Endothelial cell of umbilical vein (primary cell): Measurements from ENCODE around the gene KDM3A. TPM values are rescaled to one million over a fixed set of nuclear protein-coding genes. Genes with fewer than 3 reads are reported as not detected.

Experiments used
- BruUV-seq: library from RNA; stranded (reverse); fragments of 400-500 nt; replicated peaks from 2 replicates; lab custom pipeline; 2021; lab: Mats Ljungman, UMichigan
- CTCF ChIA-PET: fragments of 300-600, 350-600 bp; sonication (Branson Sonifier 250); formaldehyde crosslinking; loops from one replicate; lab custom pipeline; 2021; ENCODE audit warnings: antibody characterized with exemption, inconsistent platforms; lab: Charles Lee
- POLR2A ChIA-PET: fragments of 300-600, 350-600 bp; sonication (Branson Sonifier 250); formaldehyde crosslinking; loops from one replicate; lab custom pipeline; 2021; ENCODE audit warnings: antibody characterized with exemption, inconsistent platforms; lab: Charles Lee
- DNase-seq: peaks from one replicate; pipeline ENCODE4 v3.0.0-alpha.2; 2011; ENCODE audit warnings: low read depth, low spot score
- FAIRE-seq: peaks from 2 replicates; lab custom pipeline; 2011; peaks lifted over from hg19 to GRCh38; lab: Jason Lieb, UNC
- H2AFZ ChIP-seq: 2 replicates; pipeline ENCODE4 v1.6.0; 2012; ENCODE audit warnings: low read depth, low read length, control low read depth, inconsistent platforms
- H3K27ac ChIP-seq: 2 replicates; pipeline ENCODE4 v1.5.1; 2011; ENCODE audit warnings: low read depth, mild to moderate bottlenecking, control low read depth, low read length, moderate library complexity; ENCODE audit not compliant: insufficient read depth
- H3K27me3 ChIP-seq, 2 experiments: 2 replicates each; pipeline versions ENCODE4 v1.6.0 to v1.6.1; 2011; ENCODE audit warnings: low read length in 2 of 2, mixed read lengths in 1 of 2; ENCODE audit not compliant: control insufficient read depth in 2 of 2, insufficient read depth in 2 of 2
- H3K36me3 ChIP-seq, 2 experiments: 2 replicates in 1 of 2; 3 replicates in 1 of 2; pipeline ENCODE4 v1.5.1; 2011; ENCODE audit warnings: low read length in 2 of 2, mild to moderate bottlenecking in 1 of 2, moderate library complexity in 1 of 2; ENCODE audit not compliant: control insufficient read depth in 2 of 2, insufficient read depth in 2 of 2; ENCODE audit errors: extremely low read depth in 1 of 2
- H3K4me1 ChIP-seq: 3 replicates; pipeline ENCODE4 v1.5.1; 2011; ENCODE audit warnings: mild to moderate bottlenecking, low read length; ENCODE audit not compliant: control insufficient read depth, insufficient read depth; ENCODE audit errors: extremely low read depth
- H3K4me2 ChIP-seq: 2 replicates; pipeline ENCODE4 v1.6.1; 2011; ENCODE audit warnings: low read length, control low read depth, mixed read lengths; ENCODE audit not compliant: insufficient read depth
- H3K4me3 ChIP-seq, 3 experiments: fragments of 200-600 bp in 1 of 3; sonication (generic), shearing (Covaris generic) in 1 of 3; replicated peaks in 1 of 3; 2 replicates each; pipeline ENCODE4 v1.5.1; 2011 to 2016; ENCODE audit warnings: control low read depth in 3 of 3, low read length in 3 of 3, mild to moderate bottlenecking in 2 of 3, inconsistent platforms in 1 of 3, low read depth in 1 of 3, moderate library complexity in 1 of 3; ENCODE audit not compliant: insufficient read depth in 1 of 3
- H3K79me2 ChIP-seq: 2 replicates; pipeline ENCODE4 v1.6.0; 2012; ENCODE audit warnings: low read length, inconsistent platforms; ENCODE audit not compliant: control insufficient read depth, insufficient read depth
- H3K9ac ChIP-seq: replicated peaks from 2 replicates; pipeline ENCODE3; 2011; ENCODE audit warnings: low read length, control low read depth; ENCODE audit not compliant: insufficient read depth; ENCODE audit errors: extremely low read depth
- H3K9me1 ChIP-seq: replicated peaks from 3 replicates; pipeline ENCODE4 v1.6.0; 2011; ENCODE audit warnings: mild to moderate bottlenecking, low read length; ENCODE audit not compliant: control insufficient read depth, insufficient read depth; ENCODE audit errors: extremely low read depth
- H3K9me3 ChIP-seq: replicated peaks from 2 replicates; pipeline ENCODE4 v1.5.1; 2012; ENCODE audit warnings: low read length, inconsistent platforms; ENCODE audit not compliant: control insufficient read depth, insufficient read depth
- H4K20me1 ChIP-seq: replicated peaks from 2 replicates; pipeline ENCODE3; 2011; ENCODE audit warnings: mild to moderate bottlenecking, low read length; ENCODE audit not compliant: control insufficient read depth, insufficient read depth; ENCODE audit errors: extremely low read depth
- EZH2 ChIP-seq: IDR thresholded peaks from 2 replicates; pipeline ENCODE4 v1.6.1; 2012; ENCODE audit warnings: borderline replicate concordance, low read depth, mild to moderate bottlenecking, moderate library complexity, low read length, inconsistent platforms; ENCODE audit not compliant: severe bottlenecking
- FOS ChIP-seq: IDR thresholded peaks from 2 replicates; pipeline ENCODE4 v1.6.1; 2011; ENCODE audit warnings: mild to moderate bottlenecking, low read length, moderate library complexity, borderline replicate concordance; ENCODE audit not compliant: insufficient read depth
- GATA2 ChIP-seq: IDR thresholded peaks from 2 replicates; pipeline ENCODE4 v1.7.0; 2011; ENCODE audit warnings: low read depth, mild to moderate bottlenecking, moderate library complexity, mixed read lengths, low read length; ENCODE audit not compliant: insufficient read length, insufficient read depth
- JUN ChIP-seq: IDR thresholded peaks from 2 replicates; pipeline ENCODE4 v1.6.1; 2011; ENCODE audit warnings: borderline replicate concordance, low read depth; ENCODE audit not compliant: insufficient read length, insufficient read depth
- MYC ChIP-seq: IDR thresholded peaks from one replicate; pipeline ENCODE4 v1.6.1; 2011; ENCODE audit warnings: mild to moderate bottlenecking, low read depth, low read length
- POLR2A ChIP-seq: IDR thresholded peaks from 2 replicates; pipeline ENCODE4 v1.6.1; 2012; ENCODE audit warnings: low read depth, mild to moderate bottlenecking, control low read depth, low read length
- POLR2AphosphoS5 ChIP-seq: IDR thresholded peaks from 2 replicates; pipeline ENCODE4 v1.6.1; 2012; ENCODE audit warnings: low read depth, mild to moderate bottlenecking, control low read depth, low read length, moderate library complexity; ENCODE audit not compliant: insufficient read depth
- dilution Hi-C: fragments of 300-500 bp; cut with MboI; formaldehyde crosslinking; loops from one replicate; pipeline ENCODE4 v1.15.0; 2019; ENCODE audit warnings: low sequenced_read_pairs; ENCODE audit not compliant: extremely low pct_ligation_motif_present
- intact Hi-C: fragments of 100-400 bp; cut with micrococcal nuclease; formaldehyde crosslinking; loops from one replicate; pipeline ENCODE4 v1.10.0; 2022
- polyA plus RNA-seq, 4 experiments: library from polyadenylated mRNA; depleted of rRNA in 3 of 4; stranded (reverse) in 3 of 4; unstranded in 1 of 4; fragments of >200 nt; gene quantifications; 2 replicates each; pipeline versions ENCODE4 v1.2.1 to v1.2.3, GENCODE V29; 2011 to 2012; ENCODE audit warnings: missing spikeins in 1 of 4
- total RNA-seq: library from RNA; stranded (reverse); gene quantifications from 2 replicates; pipeline ENCODE4 v1.2.3, GENCODE V29; 2021
- TF ChIP-seq, protein P1 (sequence below), 2 donors: IDR thresholded peaks; 1 replicate in 1 of 2; 2 replicates in 1 of 2; pipeline ENCODE4 v1.5.1; 2011; ENCODE audit warnings: low read length in 2 of 2, mild to moderate bottlenecking in 2 of 2, moderate library complexity in 2 of 2, control low read depth in 1 of 2, inconsistent platforms in 1 of 2, low read depth in 1 of 2; ENCODE audit not compliant: insufficient read depth in 1 of 2; ENCODE audit errors: extremely low read depth in 1 of 2
- TF ChIP-seq, protein P2 (sequence below): IDR thresholded peaks from 2 replicates; pipeline ENCODE4 v1.6.1; 2011; ENCODE audit not compliant: insufficient read depth, insufficient read length

The KDM3A gene
- total and polyA plus RNA-seq, 2 donors (not counting 3 experiments of a cell fraction or from before 2014, with no cell fraction given) = 13.5 to 29.5 TPM

- H3K27me3 ChIP-seq = no peaks in the 10 kb centered on the region
- CTCF ChIA-PET = interaction anchor here (0.9 to 2.0 kb wide), 4 partner anchors 12 to 73 kb away, joined by 3 to 11 read pairs (median 3); no protein-coding TSS in a partner anchor
- H3K9me3 ChIP-seq = no peaks in the 10 kb centered on the region
- no peak for FAIRE-seq
- no peak overlapping the region for H3K4me2 ChIP-seq
- dilution Hi-C loops = no loop called here
- POLR2A ChIA-PET = no interaction called here
- H3K79me2 ChIP-seq = no peaks in the 10 kb centered on the region
- no peaks in the 10 kb centered on the region for H4K20me1 ChIP-seq
- H3K9ac ChIP-seq = no peak overlapping the region
- H3K36me3 ChIP-seq = no peaks in the 10 kb centered on the region
- H3K9me1 ChIP-seq = no peaks in the 10 kb centered on the region
- no peak overlapping the region for H2AFZ ChIP-seq
- no TSS peak for BruUV-seq
- DNase-seq = no peak
- no peak overlapping the region for H3K27ac ChIP-seq
- no peaks in the 10 kb centered on the region for H3K4me1 ChIP-seq
- H3K4me3 ChIP-seq = no peak overlapping the region
- TF ChIP-seq POLR2A (no peak), GATA2 (no peak), JUN (no peak), MYC (no peak), POLR2AphosphoS5 (no peak), FOS (no peak), EZH2 (no peak)
- TF ChIP-seq, protein P1, sequence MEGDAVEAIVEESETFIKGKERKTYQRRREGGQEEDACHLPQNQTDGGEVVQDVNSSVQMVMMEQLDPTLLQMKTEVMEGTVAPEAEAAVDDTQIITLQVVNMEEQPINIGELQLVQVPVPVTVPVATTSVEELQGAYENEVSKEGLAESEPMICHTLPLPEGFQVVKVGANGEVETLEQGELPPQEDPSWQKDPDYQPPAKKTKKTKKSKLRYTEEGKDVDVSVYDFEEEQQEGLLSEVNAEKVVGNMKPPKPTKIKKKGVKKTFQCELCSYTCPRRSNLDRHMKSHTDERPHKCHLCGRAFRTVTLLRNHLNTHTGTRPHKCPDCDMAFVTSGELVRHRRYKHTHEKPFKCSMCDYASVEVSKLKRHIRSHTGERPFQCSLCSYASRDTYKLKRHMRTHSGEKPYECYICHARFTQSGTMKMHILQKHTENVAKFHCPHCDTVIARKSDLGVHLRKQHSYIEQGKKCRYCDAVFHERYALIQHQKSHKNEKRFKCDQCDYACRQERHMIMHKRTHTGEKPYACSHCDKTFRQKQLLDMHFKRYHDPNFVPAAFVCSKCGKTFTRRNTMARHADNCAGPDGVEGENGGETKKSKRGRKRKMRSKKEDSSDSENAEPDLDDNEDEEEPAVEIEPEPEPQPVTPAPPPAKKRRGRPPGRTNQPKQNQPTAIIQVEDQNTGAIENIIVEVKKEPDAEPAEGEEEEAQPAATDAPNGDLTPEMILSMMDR (IDR thresholded peaks at IDR 0.05; ENCODE audit: extremely low read depth in 1 of 2, insufficient read depth in 1 of 2, low read depth in 1 of 2, low read length in 2 of 2) = no peak
- TF ChIP-seq, protein P2, sequence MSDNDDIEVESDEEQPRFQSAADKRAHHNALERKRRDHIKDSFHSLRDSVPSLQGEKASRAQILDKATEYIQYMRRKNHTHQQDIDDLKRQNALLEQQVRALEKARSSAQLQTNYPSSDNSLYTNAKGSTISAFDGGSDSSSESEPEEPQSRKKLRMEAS = no peak
- intact Hi-C loops = no loop called here
Observed at GRCh38 chr2:86392873-86393518, 48.2 kb upstream of the KDM3A start.
